Neural progenitor cell (in vitro differentiated cells): ENCODE measurements around the gene TRAPPC4. TPM values are rescaled to one million over a fixed set of nuclear protein-coding genes. Genes with fewer than 3 reads are reported as not detected.
"Not testable (repeated sequence)": the region's sequence is repeated elsewhere in the genome, so short reads cannot be mapped to it uniquely, and the experiment has no call there.

Source experiments
- DNase-seq: peaks from one replicate; pipeline ENCODE4 v3.0.0-alpha.2; 2016; ENCODE audit warnings: low spot score
- H2AFZ ChIP-seq: fragments of 200-600 bp; sonication (generic); replicated peaks from 2 replicates; pipeline ENCODE4 v1.6.1; 2016; ENCODE audit warnings: antibody characterized with exemption
- H3F3A ChIP-seq: fragments of 200-600 bp; sonication (generic); 2 replicates; pipeline ENCODE4 v1.6.1; 2016; ENCODE audit warnings: antibody characterized with exemption, low read depth
- H3K27ac ChIP-seq: fragments of 200-600 bp; sonication (generic); 2 replicates; pipeline ENCODE4 v1.5.1; 2016; ENCODE audit warnings: mild to moderate bottlenecking
- H3K27me3 ChIP-seq: fragments of 200-600 bp; sonication (generic); 2 replicates; pipeline ENCODE4 v1.6.1; 2016; ENCODE audit warnings: mild to moderate bottlenecking, moderate library complexity
- H3K36me3 ChIP-seq: fragments of 200-600 bp; sonication (generic); 2 replicates; pipeline ENCODE4 v1.5.1; 2016
- H3K4me1 ChIP-seq: fragments of 200-600 bp; sonication (generic); 2 replicates; pipeline ENCODE4 v1.6.1; 2016; ENCODE audit warnings: mixed run types
- H3K4me2 ChIP-seq: fragments of 200-600 bp; sonication (generic); 2 replicates; pipeline ENCODE4 v1.6.1; 2016
- H3K4me3 ChIP-seq: fragments of 200-600 bp; sonication (generic); 2 replicates; pipeline ENCODE4 v1.5.1; 2016
- H3K79me2 ChIP-seq: fragments of 200-600 bp; sonication (generic); 2 replicates; pipeline ENCODE4 v1.6.1; 2016; ENCODE audit warnings: low read depth
- H3K9ac ChIP-seq: fragments of 200-600 bp; sonication (generic); 2 replicates; pipeline ENCODE4 v1.6.1; 2016
- H3K9me3 ChIP-seq: fragments of 200-600 bp; sonication (generic); 2 replicates; pipeline ENCODE4 v1.5.1; 2016; ENCODE audit warnings: low read depth
- H4K20me1 ChIP-seq: fragments of 200-600 bp; sonication (generic); 2 replicates; pipeline ENCODE4 v1.6.1; 2016; ENCODE audit warnings: low read depth
- H3K27ac Mint-ChIP-seq: 3 replicates; pipeline ENCODE4 v1.8.0; 2021; ENCODE audit warnings: mixed read lengths
- H3K27me3 Mint-ChIP-seq: 2 replicates; pipeline ENCODE4 v1.8.0; 2022; ENCODE audit warnings: low read depth, mild to moderate bottlenecking, inconsistent platforms, moderate library complexity, mixed read lengths; ENCODE audit not compliant: insufficient read depth
- H3K36me3 Mint-ChIP-seq: 3 replicates; pipeline ENCODE4 v1.8.0; 2021; ENCODE audit warnings: mixed read lengths
- H3K4me1 Mint-ChIP-seq: 3 replicates; pipeline ENCODE4 v1.8.0; 2021; ENCODE audit warnings: mixed read lengths
- H3K4me3 Mint-ChIP-seq: 3 replicates; pipeline ENCODE4 v1.8.0; 2021; ENCODE audit warnings: mild to moderate bottlenecking, moderate library complexity, mixed read lengths
- H3K9me3 Mint-ChIP-seq: 3 replicates; pipeline ENCODE4 v1.8.0; 2020; ENCODE audit warnings: mixed read lengths
- CTCF ChIP-seq: fragments of 200-600 bp; sonication (generic); IDR thresholded peaks from 2 replicates; pipeline ENCODE4 v1.5.1; 2017; ENCODE audit warnings: antibody characterized with exemption, mild to moderate bottlenecking
- EZH2 ChIP-seq: fragments of 200-600 bp; sonication (generic); IDR thresholded peaks from 2 replicates; pipeline ENCODE4 v1.6.1; 2017; ENCODE audit warnings: antibody characterized with exemption, mild to moderate bottlenecking, moderate library complexity
- EZH2phosphoT487 ChIP-seq: fragments of 200-600 bp; sonication (generic); IDR thresholded peaks from 2 replicates; pipeline ENCODE4 v1.6.1; 2017; ENCODE audit warnings: antibody characterized with exemption
- total RNA-seq: library from RNA; depleted of rRNA; stranded (reverse); fragments of >200 nt; gene quantifications from 2 replicates; pipeline ENCODE4 v1.2.3, GENCODE V29; 2015; ENCODE audit warnings: low replicate concordance

TRAPPC4 gene
- total RNA-seq, 1 donor from 2014 or later: 53.5 TPM

GRCh38 chr11:118980191-118980881 lies 38.2 kb upstream of the TRAPPC4 start:
- H3K4me2 ChIP-seq: no peak overlapping the region
- Mint-ChIP-seq H3K27ac (no peak overlapping the region), H3K27me3 (no peaks in the 10 kb centered on the region), H3K36me3 (no peaks in the 10 kb centered on the region), H3K4me3 (no peak overlapping the region), H3K9me3 (no peaks in the 10 kb centered on the region), H3K4me1 (peaks cover 12% of the 10 kb centered on the region)
- H3K4me3 ChIP-seq: no peak overlapping the region
- no peak overlapping the region for H3K27ac ChIP-seq
- no peak overlapping the region for H3K9ac ChIP-seq
- no peaks in the 10 kb centered on the region for H3K36me3 ChIP-seq
- peak overlapping the region; percentile 53 for H2AFZ ChIP-seq
- H3K4me1 ChIP-seq: peaks cover 14% of the 10 kb centered on the region
- DNase-seq: no peak
- H3K79me2 ChIP-seq: no peaks in the 10 kb centered on the region
- H3F3A ChIP-seq: peaks cover 18% of the 10 kb centered on the region
- no peaks in the 10 kb centered on the region for H4K20me1 ChIP-seq
- H3K9me3 ChIP-seq: no peaks in the 10 kb centered on the region
- H3K27me3 ChIP-seq: no peaks in the 10 kb centered on the region
- TF ChIP-seq EZH2: no peak
- no peak for TF ChIP-seq CTCF
- TF ChIP-seq EZH2phosphoT487: no peak

- H3K4me3 Mint-ChIP-seq, H3K4me1 ChIP-seq, H3K4me3 ChIP-seq, H3K9me3 ChIP-seq, H3K4me2 ChIP-seq, H3K27me3 Mint-ChIP-seq, H4K20me1 ChIP-seq, DNase-seq, H3K36me3 ChIP-seq, H3K9me3 Mint-ChIP-seq, H3K27ac ChIP-seq, H3K27me3 ChIP-seq, H3K36me3 Mint-ChIP-seq, H3K79me2 ChIP-seq, H3K27ac Mint-ChIP-seq, H3K9ac ChIP-seq, H2AFZ ChIP-seq: not testable (repeated sequence)
- peaks cover 12% of the 10 kb centered on the region for H3F3A ChIP-seq
- H3K4me1 Mint-ChIP-seq: peaks cover 11% of the 10 kb centered on the region
Observed at GRCh38 chr11:118984337-118984736, 34.2 kb upstream of the TRAPPC4 start.

- H3F3A ChIP-seq: peaks cover 7% of the 10 kb centered on the region
- Mint-ChIP-seq H3K4me1 (peaks cover 6% of the 10 kb centered on the region), H3K27ac (no peak overlapping the region), H3K4me3 (no peak overlapping the region), H3K27me3 (no peaks in the 10 kb centered on the region), H3K9me3 (no peaks in the 10 kb centered on the region), H3K36me3 (no peaks in the 10 kb centered on the region)
- H3K79me2 ChIP-seq: no peaks in the 10 kb centered on the region
- H3K27ac ChIP-seq: no peak overlapping the region
- H3K4me3 ChIP-seq: no peak overlapping the region
- no peak overlapping the region for H2AFZ ChIP-seq
- TF ChIP-seq CTCF (no peak), EZH2 (no peak), EZH2phosphoT487 (no peak)
- DNase-seq: no peak
- no peaks in the 10 kb centered on the region for H3K36me3 ChIP-seq
- peaks cover 1% of the 10 kb centered on the region for H3K4me1 ChIP-seq
- no peaks in the 10 kb centered on the region for H3K9me3 ChIP-seq
- no peaks in the 10 kb centered on the region for H3K27me3 ChIP-seq
- no peaks in the 10 kb centered on the region for H4K20me1 ChIP-seq
- no peak overlapping the region for H3K4me2 ChIP-seq
- H3K9ac ChIP-seq: no peak overlapping the region
Observed at GRCh38 chr11:118984825-118985224, 33.7 kb upstream of the TRAPPC4 start.

GRCh38 chr11:118988280-118988679 lies 30.3 kb upstream of the TRAPPC4 start:
- H3K4me2 ChIP-seq: no peak overlapping the region
- H3K36me3 ChIP-seq: no peaks in the 10 kb centered on the region
- H3F3A ChIP-seq: no peaks in the 10 kb centered on the region
- H3K9me3 ChIP-seq: no peaks in the 10 kb centered on the region
- H3K79me2 ChIP-seq: no peaks in the 10 kb centered on the region
- no peak overlapping the region for H3K4me3 Mint-ChIP-seq
- no peaks in the 10 kb centered on the region for H4K20me1 ChIP-seq
- no peak overlapping the region for H3K27ac Mint-ChIP-seq
- H3K4me3 ChIP-seq: no peak overlapping the region
- H3K27ac ChIP-seq: no peak overlapping the region
- no peaks in the 10 kb centered on the region for H3K4me1 Mint-ChIP-seq
- DNase-seq: no peak
- TF ChIP-seq EZH2 (no peak), EZH2phosphoT487 (no peak), CTCF (no peak)
- H3K36me3 Mint-ChIP-seq: peaks cover 3% of the 10 kb centered on the region
- no peaks in the 10 kb centered on the region for H3K27me3 Mint-ChIP-seq
- no peak overlapping the region for H3K9ac ChIP-seq
- no peak overlapping the region for H2AFZ ChIP-seq
- no peaks in the 10 kb centered on the region for H3K27me3 ChIP-seq
- no peaks in the 10 kb centered on the region for H3K9me3 Mint-ChIP-seq
- H3K4me1 ChIP-seq: no peaks in the 10 kb centered on the region

- not testable (repeated sequence) for H3K4me1 ChIP-seq, H3K27ac Mint-ChIP-seq, H3K9ac ChIP-seq, H3K4me1 Mint-ChIP-seq, H3K79me2 ChIP-seq, H3F3A ChIP-seq, H3K36me3 ChIP-seq, H3K27me3 Mint-ChIP-seq, H3K4me3 ChIP-seq, H3K4me3 Mint-ChIP-seq, H3K27me3 ChIP-seq, H2AFZ ChIP-seq, H3K9me3 ChIP-seq, H3K27ac ChIP-seq, H4K20me1 ChIP-seq, DNase-seq, H3K4me2 ChIP-seq, H3K9me3 Mint-ChIP-seq
- peaks cover 12% of the 10 kb centered on the region for H3K36me3 Mint-ChIP-seq
Observed at GRCh38 chr11:118991486-118992038, 27.0 kb upstream of the TRAPPC4 start.
